GM23338 (cell line): ENCODE results near the gene QRFP. TPM values are rescaled to one million over a fixed set of nuclear protein-coding genes. Genes with fewer than 3 reads are reported as not detected.

Experiments used
- ATAC-seq: fragments of 200-7000 bp; cut with Tn5 transposase; 3 replicates; pipeline ENCODE4 v1.9.1; 2020
- DNase-seq: peaks from one replicate; pipeline ENCODE4 v3.0.0-alpha.2; 2015; ENCODE audit warnings: low spot score
- H2AFZ ChIP-seq: fragments of 200-600 bp; sonication (generic); 2 replicates; pipeline ENCODE4 v1.8.0; 2016; ENCODE audit warnings: antibody characterized with exemption, mild to moderate bottlenecking, moderate library complexity
- H3F3A ChIP-seq: fragments of 200-600 bp; sonication (generic); replicated peaks from 2 replicates; pipeline ENCODE4 v1.8.0; 2017; ENCODE audit warnings: antibody characterized with exemption, mixed run types, low read depth
- H3K27ac ChIP-seq: fragments of 200-600 bp; sonication (generic); 2 replicates; pipeline ENCODE4 v1.6.1; 2016; ENCODE audit warnings: low read depth
- H3K27me3 ChIP-seq: fragments of 200-600 bp; sonication (generic); 2 replicates; pipeline ENCODE4 v1.8.0; 2016; ENCODE audit warnings: mild to moderate bottlenecking, mixed run types, moderate library complexity; ENCODE audit not compliant: insufficient read depth
- H3K36me3 ChIP-seq: fragments of 200-600 bp; sonication (generic); 2 replicates; pipeline ENCODE4 v1.8.0; 2016; ENCODE audit warnings: mild to moderate bottlenecking; ENCODE audit not compliant: insufficient read depth
- H3K4me1 ChIP-seq: fragments of 200-600 bp; sonication (generic); 2 replicates; pipeline ENCODE4 v1.8.0; 2016; ENCODE audit warnings: mild to moderate bottlenecking, moderate library complexity; ENCODE audit not compliant: insufficient read depth
- H3K4me2 ChIP-seq: fragments of 200-600 bp; sonication (generic); 2 replicates; pipeline ENCODE4 v1.7.1; 2017; ENCODE audit warnings: mixed run types
- H3K4me3 ChIP-seq: fragments of 200-600 bp; sonication (generic); 2 replicates; pipeline ENCODE4 v1.6.1; 2016; ENCODE audit warnings: mixed run types
- H3K79me2 ChIP-seq: fragments of 200-600 bp; sonication (generic); replicated peaks from 2 replicates; pipeline ENCODE4 v1.8.0; 2017; ENCODE audit warnings: mild to moderate bottlenecking; ENCODE audit not compliant: insufficient read depth
- H3K9me2 ChIP-seq: fragments of 200-600 bp; sonication (generic); 2 replicates; pipeline ENCODE4 v1.8.0; 2017; ENCODE audit not compliant: insufficient read depth
- H4K20me1 ChIP-seq: fragments of 200-600 bp; sonication (generic); replicated peaks from 2 replicates; pipeline ENCODE4 v1.8.0; 2017; ENCODE audit warnings: mild to moderate bottlenecking; ENCODE audit not compliant: insufficient read depth
- H3K27ac Mint-ChIP-seq: 2 replicates; pipeline ENCODE4 v1.8.0; 2020; ENCODE audit warnings: inconsistent platforms, mild to moderate bottlenecking, moderate library complexity, mixed read lengths
- H3K27me3 Mint-ChIP-seq: 3 replicates; pipeline ENCODE4 v1.8.0; 2022; ENCODE audit warnings: low read depth, mild to moderate bottlenecking, moderate library complexity, mixed read lengths, inconsistent platforms; ENCODE audit not compliant: insufficient read depth, poor library complexity
- H3K36me3 Mint-ChIP-seq: 3 replicates; pipeline ENCODE4 v1.8.0; 2021; ENCODE audit warnings: low read depth, mild to moderate bottlenecking, inconsistent platforms, moderate library complexity, mixed read lengths
- H3K4me1 Mint-ChIP-seq: 3 replicates; pipeline ENCODE4 v1.8.0; 2020; ENCODE audit warnings: mild to moderate bottlenecking, inconsistent platforms, mixed read lengths
- H3K4me3 Mint-ChIP-seq: 3 replicates; pipeline ENCODE4 v1.8.0; 2021; ENCODE audit warnings: moderate library complexity, mild to moderate bottlenecking, inconsistent platforms, mixed read lengths
- H3K9me3 Mint-ChIP-seq: 3 replicates; pipeline ENCODE4 v1.8.0; 2020; ENCODE audit warnings: moderate library complexity, mild to moderate bottlenecking, inconsistent platforms, mixed read lengths
- JUNB ChIP-seq: IDR thresholded peaks from one replicate; pipeline ENCODE4 v1.6.1; 2016; ENCODE audit warnings: antibody characterized with exemption; ENCODE audit not compliant: unreplicated experiment
- ZNF114 ChIP-seq: fragments of 250-450 bp; sonication (Bioruptor Pico); IDR thresholded peaks from 2 replicates; pipeline ENCODE4 v1.5.0; 2020; ENCODE audit warnings: mild to moderate bottlenecking, moderate library complexity
- polyA plus RNA-seq: library from polyadenylated mRNA; unstranded; fragments of >200 nt; fragmentation: Nextera tagmentation; extraction: Ambion mirVana; gene quantifications from 2 replicates; pipeline ENCODE4 v1.2.1, GENCODE V29; 2016
- total RNA-seq: library from RNA; depleted of rRNA; stranded (reverse); fragments of >200 nt; shearing (Covaris generic); gene quantifications from 2 replicates; pipeline ENCODE4 v1.2.3, GENCODE V29; 2014
- TF ChIP-seq, protein P1 (sequence below): fragments of 250-450 bp; sonication (Bioruptor Pico); IDR thresholded peaks from 2 replicates; pipeline ENCODE4 v1.5.0; 2020; ENCODE audit warnings: mild to moderate bottlenecking, moderate library complexity

QRFP gene
- total and polyA plus RNA-seq, 2 experiments from 2014 or later = not detected

DNA sequence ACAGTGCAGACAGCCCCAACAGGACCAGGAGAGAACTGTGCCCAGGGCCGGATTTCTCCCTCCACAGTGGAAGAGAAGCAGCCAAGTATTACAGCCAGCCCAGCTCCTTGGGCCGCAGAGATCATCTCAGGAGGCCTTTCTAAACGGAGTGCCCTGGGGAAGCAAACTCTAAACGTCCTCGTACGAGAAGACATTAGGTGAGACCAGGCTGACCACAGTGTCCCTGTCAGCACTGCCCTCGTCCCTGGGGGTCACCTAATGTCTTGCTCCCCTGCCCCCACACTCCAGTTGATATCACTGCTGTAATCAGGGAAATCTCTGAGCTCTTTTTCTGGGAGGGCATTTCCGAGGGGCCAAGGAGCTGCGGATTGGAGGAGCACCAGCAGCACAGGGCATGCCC lies 6.5 kb downstream of the QRFP start (continued):
- TF ChIP-seq ZNF114 (CRISPR knock-in tag) = no peak
- TF ChIP-seq, protein P1, sequence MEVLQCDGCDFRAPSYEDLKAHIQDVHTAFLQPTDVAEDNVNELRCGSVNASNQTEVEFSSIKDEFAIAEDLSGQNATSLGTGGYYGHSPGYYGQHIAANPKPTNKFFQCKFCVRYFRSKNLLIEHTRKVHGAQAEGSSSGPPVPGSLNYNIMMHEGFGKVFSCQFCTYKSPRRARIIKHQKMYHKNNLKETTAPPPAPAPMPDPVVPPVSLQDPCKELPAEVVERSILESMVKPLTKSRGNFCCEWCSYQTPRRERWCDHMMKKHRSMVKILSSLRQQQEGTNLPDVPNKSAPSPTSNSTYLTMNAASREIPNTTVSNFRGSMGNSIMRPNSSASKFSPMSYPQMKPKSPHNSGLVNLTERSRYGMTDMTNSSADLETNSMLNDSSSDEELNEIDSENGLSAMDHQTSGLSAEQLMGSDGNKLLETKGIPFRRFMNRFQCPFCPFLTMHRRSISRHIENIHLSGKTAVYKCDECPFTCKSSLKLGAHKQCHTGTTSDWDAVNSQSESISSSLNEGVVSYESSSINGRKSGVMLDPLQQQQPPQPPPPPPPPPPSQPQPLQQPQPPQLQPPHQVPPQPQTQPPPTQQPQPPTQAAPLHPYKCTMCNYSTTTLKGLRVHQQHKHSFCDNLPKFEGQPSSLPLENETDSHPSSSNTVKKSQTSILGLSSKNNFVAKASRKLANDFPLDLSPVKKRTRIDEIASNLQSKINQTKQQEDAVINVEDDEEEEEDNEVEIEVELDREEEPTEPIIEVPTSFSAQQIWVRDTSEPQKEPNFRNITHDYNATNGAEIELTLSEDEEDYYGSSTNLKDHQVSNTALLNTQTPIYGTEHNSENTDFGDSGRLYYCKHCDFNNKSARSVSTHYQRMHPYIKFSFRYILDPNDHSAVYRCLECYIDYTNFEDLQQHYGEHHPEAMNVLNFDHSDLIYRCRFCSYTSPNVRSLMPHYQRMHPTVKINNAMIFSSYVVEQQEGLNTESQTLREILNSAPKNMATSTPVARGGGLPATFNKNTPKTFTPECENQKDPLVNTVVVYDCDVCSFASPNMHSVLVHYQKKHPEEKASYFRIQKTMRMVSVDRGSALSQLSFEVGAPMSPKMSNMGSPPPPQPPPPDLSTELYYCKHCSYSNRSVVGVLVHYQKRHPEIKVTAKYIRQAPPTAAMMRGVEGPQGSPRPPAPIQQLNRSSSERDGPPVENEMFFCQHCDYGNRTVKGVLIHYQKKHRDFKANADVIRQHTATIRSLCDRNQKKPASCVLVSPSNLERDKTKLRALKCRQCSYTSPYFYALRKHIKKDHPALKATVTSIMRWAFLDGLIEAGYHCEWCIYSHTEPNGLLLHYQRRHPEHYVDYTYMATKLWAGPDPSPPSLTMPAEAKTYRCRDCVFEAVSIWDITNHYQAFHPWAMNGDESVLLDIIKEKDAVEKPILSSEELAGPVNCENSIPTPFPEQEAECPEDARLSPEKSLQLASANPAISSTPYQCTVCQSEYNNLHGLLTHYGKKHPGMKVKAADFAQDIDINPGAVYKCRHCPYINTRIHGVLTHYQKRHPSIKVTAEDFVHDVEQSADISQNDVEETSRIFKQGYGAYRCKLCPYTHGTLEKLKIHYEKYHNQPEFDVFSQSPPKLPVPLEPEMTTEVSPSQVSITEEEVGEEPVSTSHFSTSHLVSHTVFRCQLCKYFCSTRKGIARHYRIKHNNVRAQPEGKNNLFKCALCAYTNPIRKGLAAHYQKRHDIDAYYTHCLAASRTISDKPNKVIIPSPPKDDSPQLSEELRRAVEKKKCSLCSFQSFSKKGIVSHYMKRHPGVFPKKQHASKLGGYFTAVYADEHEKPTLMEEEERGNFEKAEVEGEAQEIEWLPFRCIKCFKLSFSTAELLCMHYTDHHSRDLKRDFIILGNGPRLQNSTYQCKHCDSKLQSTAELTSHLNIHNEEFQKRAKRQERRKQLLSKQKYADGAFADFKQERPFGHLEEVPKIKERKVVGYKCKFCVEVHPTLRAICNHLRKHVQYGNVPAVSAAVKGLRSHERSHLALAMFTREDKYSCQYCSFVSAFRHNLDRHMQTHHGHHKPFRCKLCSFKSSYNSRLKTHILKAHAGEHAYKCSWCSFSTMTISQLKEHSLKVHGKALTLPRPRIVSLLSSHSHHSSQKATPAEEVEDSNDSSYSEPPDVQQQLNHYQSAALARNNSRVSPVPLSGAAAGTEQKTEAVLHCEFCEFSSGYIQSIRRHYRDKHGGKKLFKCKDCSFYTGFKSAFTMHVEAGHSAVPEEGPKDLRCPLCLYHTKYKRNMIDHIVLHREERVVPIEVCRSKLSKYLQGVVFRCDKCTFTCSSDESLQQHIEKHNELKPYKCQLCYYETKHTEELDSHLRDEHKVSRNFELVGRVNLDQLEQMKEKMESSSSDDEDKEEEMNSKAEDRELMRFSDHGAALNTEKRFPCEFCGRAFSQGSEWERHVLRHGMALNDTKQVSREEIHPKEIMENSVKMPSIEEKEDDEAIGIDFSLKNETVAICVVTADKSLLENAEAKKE (CRISPR knock-in tag) = no peak

DNA sequence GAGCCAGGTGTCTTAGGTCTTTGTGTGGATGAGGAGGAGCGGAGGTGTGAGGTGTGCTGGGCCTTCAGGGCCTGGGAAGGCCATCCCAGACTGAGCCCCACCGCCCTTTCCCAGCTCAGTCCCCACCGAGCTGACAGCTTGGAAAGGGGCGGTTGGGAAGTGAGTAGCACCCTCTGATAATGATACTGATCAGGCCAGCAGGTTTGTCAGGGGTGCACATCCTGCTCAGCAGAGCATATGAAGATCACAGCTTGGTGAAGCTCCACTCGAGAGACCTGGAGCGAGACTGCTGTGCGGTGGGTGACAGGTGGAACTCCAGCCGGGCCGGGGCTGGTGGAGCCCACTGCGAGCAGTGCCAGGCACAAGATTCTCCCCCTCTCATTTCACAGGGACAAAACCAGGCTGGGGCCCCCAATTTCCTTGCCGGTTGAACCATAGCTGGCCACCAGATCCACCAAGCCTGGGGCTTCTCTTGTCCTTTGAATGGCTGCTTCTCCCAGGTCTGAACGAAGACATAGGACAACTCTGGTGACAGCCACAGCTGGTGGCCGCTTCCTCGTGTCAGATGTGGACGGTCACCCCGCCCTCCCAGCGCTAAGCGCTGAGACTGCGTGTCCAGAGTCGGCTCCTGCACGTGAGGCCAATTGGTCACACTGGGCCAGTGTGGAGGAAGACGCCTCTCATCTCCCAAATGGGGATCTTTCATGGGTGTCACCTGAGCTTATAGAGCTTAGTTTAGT lies 8.3 kb downstream of the QRFP start:
- Mint-ChIP-seq H3K27ac (no peak overlapping the region), H3K9me3 (no peaks in the 10 kb centered on the region), H3K4me1 (peaks cover 7% of the 10 kb centered on the region; the same call in 1 of the 3 replicates), H3K4me3 (no peak overlapping the region), H3K36me3 (peaks cover 42% of the 10 kb centered on the region), H3K27me3 (peaks cover 9% of the 10 kb centered on the region)
- H3K27me3 ChIP-seq = no peaks in the 10 kb centered on the region
- no peaks in the 10 kb centered on the region for H3K9me2 ChIP-seq
- ATAC-seq (no peak), DNase-seq (no peak)
- H3K4me1 ChIP-seq = no peaks in the 10 kb centered on the region
- no peak overlapping the region for H3K4me3 ChIP-seq
- H4K20me1 ChIP-seq = no peaks in the 10 kb centered on the region; the same call in 1 of the 2 replicates
- H3K36me3 ChIP-seq = peaks cover 21% of the 10 kb centered on the region; the same call in 1 of the 2 replicates
- H3K27ac ChIP-seq = peak overlapping the region; percentile 45; the same call in 1 of the 2 replicates
- TF ChIP-seq JUNB = no peak
- H3F3A ChIP-seq = no peaks in the 10 kb centered on the region
- H3K79me2 ChIP-seq = no peaks in the 10 kb centered on the region
- H2AFZ ChIP-seq = no peak overlapping the region
- no peak overlapping the region for H3K4me2 ChIP-seq
